AML-193 (cell line): ENCODE measurements around the gene KLK15.
"Not testable (repeated sequence)": the region's sequence is repeated elsewhere in the genome, so short reads cannot be mapped to it uniquely, and the experiment has no call there.

ENCODE experiments used
- DNase-seq, 2 experiments: peaks; one replicate each; lab custom pipeline; 2025; lab: John Stamatoyannopoulos, UW

KLK15 gene

DNA sequence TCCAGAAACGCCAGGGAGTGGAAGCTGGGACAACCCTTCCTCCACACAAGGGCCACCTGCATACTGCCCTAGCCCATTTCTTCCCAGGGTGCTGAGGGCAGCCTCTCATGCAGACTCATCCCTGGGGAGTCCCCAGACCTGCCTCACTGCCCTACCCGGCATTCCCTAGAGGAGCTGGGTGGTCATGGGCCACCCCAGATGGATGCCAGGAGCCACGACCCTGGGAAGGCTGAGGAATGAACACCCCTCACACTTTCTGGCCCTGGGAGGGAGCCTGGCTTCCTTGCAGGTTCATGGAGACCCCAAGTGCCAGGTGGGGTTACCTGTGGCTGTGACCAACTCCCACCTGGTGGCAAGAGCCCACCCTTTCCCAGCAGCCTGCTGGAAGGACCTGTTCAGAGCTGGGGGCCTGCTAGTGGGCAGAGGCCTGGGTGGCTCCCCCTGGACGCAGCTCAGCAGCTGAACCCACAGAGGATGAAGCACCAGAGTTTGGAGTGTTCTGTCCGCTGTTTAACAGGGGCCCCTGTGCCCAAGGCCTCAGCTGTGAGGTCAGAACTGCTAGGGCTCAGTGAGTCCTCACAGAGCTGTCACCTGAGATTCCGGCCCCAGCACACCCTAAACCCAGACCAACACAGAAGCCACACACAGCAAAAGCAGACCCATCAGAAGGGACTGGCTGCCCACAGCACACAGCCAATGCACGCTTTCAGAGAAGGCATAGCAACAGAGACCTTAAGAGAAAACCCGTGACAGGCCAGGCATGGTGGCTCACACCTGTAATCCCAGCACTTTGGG lies 36.5 kb downstream of the KLK15 start:
- no peak for DNase-seq

GRCh38 chr19:50796128-50796633 lies 37.2 kb downstream of the KLK15 start:
- DNase-seq: no peak

- no peak for DNase-seq
Measured at GRCh38 chr19:50795664-50796073, 37.7 kb downstream of the KLK15 start.

DNA sequence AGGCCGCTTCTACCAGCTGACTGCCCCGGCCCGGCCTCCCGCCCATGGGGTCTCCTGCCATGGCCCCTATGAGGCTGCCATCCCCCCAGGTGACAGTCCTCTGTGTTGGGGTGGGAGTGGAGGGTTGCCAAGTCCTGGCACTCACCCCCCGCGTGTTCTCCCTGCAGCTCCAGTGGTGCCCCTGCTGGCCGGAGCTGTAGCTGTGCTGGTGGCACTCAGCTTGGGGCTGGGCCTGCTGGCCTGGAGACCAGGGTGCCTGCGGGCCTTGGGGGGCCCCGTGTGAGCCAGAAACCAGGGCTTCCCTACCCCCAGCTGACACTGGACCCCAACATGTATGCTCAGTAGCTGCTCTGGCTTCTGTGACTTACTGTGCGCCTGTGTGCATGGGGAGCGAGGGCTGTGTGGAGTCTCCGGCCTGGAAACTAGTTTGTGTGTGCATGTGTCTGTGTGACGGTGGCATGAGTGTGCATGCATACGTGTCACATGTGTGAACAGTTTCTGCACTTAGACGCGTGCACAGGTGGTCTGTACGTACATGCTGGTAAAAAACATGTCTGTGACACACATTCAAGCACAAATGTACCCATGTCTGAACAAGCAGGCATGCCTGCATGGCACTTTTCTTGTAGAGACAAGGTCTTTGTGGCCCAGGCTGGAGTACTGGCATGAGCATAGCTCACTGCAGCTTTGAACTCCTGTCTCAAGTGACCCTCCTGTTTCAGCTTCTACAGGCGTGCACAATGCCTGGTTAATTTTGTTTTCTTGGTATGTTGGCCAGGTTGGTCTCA lies 38.3 kb downstream of the KLK15 start:
- DNase-seq: no peak

DNA sequence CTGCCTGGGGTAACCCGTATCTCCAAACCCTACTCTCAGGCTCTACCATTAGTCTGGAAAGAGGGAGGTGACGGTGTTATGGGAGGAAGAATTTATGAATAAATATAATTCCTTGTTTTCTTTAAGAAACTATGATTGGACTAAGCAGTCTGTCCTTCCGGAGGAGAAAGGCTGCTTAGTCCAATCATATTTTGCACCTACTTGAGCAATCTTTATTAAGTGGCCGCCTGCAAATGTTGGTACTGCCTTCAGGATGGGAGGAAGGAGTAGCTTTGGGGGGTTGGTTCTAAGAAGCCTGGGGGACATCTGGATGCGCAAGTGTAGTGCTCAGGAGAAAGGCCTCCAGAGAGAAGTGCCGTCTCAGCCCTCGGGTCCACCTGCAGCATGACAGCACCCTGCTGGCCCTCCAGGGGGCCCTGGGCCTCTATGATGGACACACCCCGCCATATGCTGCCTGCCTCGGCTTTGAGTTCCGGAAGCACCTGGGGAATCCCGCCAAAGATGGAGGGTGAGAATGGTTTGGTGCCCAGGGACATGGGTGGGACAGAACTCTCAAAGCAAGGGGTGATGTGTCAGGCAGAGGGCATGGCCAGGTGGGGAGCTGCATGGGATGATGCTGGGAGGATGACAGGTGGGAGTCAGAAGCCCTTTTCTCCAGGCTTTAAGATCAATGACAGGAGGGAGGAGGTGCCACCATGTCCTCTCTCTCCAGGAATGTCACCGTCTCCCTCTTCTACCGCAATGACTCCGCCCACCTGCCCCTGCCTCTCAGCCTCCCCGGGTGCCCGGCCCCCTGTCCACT lies 39.1 kb downstream of the KLK15 start:
- DNase-seq: no peak

DNA sequence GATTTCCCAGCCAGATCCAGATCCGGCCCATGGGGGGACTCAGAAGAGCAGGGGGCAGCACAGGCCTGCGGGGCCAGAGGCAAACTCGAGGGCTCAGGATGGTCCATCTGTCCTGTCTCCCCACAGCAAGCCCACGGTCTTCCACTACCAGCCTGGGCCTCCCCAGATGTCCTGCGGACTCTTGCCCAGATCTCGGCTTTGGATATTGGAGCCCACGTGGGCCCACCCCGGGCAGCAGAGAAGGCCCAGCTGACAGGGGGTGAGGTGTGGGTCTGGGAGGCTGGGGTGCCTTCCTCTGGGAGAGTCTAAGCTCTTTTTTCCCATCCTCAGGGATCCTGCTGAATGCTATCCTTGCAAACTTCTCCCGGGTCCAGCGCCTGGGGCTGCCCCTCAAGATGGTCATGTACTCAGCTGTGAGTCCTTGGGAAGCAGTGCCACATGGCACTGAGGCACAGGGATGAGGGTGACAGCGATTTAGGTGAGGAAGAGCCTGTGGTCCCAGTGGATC lies 39.8 kb downstream of the KLK15 start:
- no peak for DNase-seq

DNA sequence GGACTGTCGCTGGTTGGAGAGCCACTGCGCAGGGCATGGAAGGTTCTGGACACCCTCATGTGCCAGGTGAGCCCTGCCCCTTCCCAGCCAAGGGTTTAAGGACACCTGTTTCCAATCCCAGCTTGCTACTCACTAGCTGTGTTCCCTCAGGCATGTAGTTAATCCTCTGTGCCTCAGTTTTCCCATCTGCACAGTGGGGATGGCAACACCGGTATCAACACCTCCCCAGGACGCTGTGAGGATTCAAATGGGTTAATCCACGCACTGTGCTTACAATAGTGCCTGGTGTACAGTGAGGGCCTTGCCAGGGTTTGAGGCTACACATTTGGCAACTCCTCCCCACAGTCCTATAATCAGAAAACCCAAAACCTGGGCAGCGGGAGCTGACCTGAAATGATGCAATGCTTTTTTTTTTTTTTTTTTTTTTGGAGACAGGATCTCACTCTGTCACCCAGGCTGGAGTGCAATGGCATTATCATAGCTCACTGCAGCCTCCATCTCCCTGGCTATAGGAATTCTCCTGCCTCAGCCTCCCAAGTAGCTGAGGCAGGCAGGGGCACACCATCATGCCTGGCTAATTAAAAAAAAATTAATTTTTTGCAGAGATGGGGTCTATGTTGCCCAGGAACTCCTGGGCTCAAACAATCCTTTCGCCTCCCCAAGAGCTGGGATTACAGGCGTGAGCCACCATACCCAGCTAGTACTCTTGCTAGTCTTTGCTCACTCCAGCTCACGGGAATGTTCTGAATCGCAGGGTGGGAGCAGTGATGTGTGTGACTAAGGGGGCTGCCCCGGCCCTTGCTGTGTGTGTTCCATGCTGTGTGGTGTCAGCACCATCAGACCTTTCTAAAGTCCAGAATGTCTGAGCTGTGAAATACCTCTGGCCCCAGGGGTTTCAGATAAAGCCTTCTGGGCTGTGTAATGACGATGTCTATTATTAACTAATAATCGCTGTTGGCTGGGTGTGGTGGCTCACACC lies 40.8 kb downstream of the KLK15 start:
- DNase-seq: no peak

- no peak for DNase-seq
Measured at GRCh38 chr19:50791594-50792271, 41.6 kb downstream of the KLK15 start.

GRCh38 chr19:50790922-50791467 lies 42.4 kb downstream of the KLK15 start:
- no peak for DNase-seq

GRCh38 chr19:50790396-50790795 lies 43.0 kb downstream of the KLK15 start, which contains the start of gene ACP4:
ACP4 (plus strand) TSS chr19:50790415; CDS start chr19:50790415, 0 bp downstream.
- no peak for DNase-seq

DNA sequence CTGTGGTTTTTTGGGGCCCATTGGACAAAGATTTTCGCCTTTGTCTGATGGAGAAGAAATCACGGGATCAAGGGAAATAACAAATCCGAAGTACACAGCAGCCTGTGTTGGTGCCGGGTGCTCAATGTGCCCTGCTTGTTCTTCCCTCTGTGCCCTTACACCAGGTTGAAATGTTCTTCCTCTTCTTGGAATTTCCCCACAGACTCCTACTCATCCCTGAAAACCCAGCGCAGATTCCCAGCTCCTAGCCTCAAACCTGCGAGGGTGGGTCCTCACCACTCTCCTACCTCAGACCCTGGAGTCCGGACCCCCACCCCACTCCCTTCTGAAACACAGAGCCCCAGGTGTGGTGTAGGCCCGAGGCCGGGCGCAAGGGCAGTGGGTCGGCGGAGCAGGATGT lies 48.0 kb downstream of the KLK15 start:
- no peak for DNase-seq

DNA sequence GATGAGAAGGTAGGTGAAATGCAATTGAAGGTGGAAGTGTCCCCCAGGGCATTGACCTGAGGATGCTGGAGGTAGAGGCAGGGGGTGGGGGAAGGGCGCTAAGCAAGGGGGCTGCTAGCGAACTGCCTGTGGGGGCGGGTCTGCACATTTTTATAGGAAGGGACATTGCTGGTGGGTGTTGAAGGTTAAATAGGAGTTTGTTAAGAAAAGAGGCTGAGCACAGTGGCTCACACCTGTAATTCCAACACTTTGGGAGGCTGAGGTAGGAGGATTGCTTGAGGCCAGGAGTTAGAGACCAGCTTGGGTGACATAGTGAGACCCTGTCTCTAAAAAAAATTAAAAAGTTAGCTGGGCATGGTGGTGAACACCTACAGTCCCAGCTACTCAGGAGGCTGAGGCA lies 48.7 kb downstream of the KLK15 start:
- DNase-seq: no peak

DNA sequence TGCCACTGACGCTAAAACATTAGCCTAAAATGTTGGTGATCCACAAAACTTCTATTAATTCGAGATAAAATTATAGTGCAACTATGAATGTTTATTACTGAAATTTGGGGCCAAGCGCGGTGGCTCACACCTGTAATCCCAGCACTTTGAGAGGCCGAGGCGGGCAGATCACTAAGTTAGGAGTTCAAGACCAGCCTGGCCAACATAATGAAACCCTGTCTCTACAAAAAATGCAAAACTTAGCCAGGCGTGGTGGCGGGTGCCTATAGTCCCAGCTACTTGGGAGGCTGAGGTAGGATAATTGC lies 49.6 kb downstream of the KLK15 start:
- DNase-seq: not testable (repeated sequence)

DNA sequence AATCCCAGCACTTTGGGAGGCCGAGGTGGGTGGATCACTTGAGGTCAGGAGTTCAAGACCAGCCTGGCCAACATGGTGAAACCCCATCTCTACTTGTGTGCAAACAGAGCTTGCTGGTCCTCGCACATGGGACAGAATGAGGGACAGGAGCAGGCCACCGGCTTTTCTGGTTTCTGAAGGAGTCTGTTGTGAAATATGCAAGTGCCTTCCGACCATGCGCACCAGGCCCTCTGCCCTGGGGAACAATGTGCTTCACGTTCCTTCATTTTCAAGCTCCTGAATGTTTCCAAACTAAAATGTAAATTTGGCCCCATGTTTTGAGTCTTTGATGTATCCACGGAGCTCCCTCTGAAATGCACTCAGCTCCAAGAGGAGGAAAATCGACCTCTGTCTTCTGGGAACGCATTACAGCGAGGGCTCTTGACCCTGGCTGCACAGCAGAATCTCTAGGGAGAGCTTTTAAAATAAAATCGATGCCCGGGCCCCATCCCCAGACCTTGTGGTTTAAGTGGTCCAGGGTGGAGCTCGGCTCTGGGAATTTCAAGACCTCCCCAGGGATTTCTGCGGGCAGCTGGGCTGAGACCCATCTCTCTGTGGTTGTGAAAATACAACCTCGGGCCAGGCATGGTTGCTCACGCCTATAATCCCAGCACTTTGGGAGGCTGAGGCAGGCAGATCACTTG lies 52.5 kb downstream of the KLK15 start:
- DNase-seq: no peak

- DNase-seq: no peak
Measured at GRCh38 chr19:50779504-50780457, 53.6 kb downstream of the KLK15 start.

GRCh38 chr19:50778906-50779430 lies 54.4 kb downstream of the KLK15 start:
- DNase-seq: no peak

DNA sequence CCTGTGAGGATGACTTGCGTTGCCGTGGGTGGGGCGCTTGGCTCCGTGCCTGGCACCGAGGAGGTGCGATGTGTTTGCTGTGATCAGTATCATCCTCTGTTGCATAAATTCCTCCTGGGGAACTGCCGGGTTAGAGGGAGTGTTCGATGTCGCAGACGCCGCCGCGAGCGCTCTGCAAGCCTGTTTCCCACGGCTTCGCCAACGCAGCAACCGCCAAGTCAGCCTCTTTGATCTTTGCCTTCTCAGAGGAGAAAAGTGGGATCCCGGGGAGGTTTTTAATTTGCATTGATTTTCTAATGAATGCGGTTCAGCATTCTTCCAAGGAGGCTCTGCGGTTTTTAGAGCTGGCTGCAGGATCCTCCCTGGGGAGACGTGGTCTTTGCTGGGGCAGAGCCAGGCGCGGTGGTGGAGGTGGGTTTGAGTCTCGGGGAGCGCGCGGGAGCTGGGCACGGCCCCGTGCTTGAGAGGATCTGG lies 55.5 kb downstream of the KLK15 start:
- no peak for DNase-seq

GRCh38 chr19:50777261-50777660 lies 56.1 kb downstream of the KLK15 start:
- DNase-seq: no peak
